ENCODE measurements around the gene UGT1A3.
A peak's percentile ranks its signal among the peaks of the same experiment; 100 is the strongest.

Gene UGT1A3

DNA sequence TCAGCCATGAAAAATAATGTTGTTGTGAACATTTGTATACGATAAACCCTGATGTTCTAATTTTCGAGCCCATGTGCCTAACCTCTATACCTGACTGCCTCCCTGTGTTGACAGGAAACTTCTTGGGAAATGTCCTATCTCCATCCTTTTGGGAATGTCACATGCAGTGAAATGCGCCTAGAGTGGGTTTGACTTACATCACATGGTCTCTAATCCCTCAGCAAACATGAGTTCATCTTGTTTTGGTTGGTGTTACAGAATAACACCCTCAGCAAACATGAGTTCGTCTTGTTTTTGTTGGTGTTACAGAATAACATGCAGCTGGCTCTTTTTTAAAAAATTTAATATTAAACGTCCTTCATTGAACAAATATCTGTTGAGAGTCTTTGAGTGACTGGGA is 40.5 kb upstream of the UGT1A3 start:
- H3K4me3 ChIP-seq (ENCODE audit: low read length) = no peak overlapping the region
- DNase-seq (ENCODE audit: low read depth) = no peak
- TF ChIP-seq, protein P1, sequence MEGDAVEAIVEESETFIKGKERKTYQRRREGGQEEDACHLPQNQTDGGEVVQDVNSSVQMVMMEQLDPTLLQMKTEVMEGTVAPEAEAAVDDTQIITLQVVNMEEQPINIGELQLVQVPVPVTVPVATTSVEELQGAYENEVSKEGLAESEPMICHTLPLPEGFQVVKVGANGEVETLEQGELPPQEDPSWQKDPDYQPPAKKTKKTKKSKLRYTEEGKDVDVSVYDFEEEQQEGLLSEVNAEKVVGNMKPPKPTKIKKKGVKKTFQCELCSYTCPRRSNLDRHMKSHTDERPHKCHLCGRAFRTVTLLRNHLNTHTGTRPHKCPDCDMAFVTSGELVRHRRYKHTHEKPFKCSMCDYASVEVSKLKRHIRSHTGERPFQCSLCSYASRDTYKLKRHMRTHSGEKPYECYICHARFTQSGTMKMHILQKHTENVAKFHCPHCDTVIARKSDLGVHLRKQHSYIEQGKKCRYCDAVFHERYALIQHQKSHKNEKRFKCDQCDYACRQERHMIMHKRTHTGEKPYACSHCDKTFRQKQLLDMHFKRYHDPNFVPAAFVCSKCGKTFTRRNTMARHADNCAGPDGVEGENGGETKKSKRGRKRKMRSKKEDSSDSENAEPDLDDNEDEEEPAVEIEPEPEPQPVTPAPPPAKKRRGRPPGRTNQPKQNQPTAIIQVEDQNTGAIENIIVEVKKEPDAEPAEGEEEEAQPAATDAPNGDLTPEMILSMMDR (IDR thresholded peaks at IDR 0.05; ENCODE audit: insufficient read depth, low read depth, low read length, missing control alignments) = no peak

DNA sequence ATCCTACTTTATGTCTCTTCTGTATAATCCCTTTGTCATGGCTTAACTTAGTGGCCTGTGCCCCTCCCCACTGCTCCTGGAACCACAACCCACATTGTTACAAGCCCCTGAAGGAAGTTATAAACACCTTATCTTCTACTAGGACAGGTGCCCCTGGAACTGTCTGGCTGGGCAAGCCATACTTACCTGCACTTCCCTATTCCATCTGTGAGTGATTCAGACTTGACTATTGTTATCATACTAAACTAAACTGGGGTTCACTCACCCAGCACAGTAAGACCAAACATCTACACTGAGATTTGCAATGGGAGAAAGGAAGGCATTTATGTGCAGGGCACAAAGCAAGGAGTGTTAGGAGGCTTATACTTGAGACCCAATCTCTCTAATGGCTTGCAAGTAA is 39.8 kb upstream of the UGT1A3 start:
- H3K4me3 ChIP-seq (ENCODE audit: low read length) = no peak overlapping the region
- TF ChIP-seq, protein P1 (IDR thresholded peaks at IDR 0.05; ENCODE audit: insufficient read depth, low read depth, low read length, missing control alignments) = no peak
- peak; percentile 27 for DNase-seq (ENCODE audit: low read depth)

DNA sequence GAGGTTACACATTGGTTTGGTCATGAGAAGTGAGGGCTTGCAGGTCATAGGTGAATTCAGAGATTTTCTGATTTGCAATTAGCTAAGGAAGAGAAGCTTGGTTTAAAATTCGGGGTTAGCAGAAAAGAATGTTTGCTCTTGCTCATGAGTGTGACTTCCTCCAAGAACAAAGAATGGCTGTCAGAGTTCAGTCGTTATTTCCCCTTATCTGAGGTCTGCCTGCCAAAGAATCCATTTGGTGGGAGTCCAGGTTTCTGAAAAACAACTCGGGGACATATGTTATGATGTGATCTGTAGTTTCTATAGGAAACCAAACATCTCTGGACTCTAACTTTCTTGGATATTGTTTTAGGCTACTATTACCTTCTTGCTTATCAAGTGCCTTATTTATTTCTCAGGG is 39.3 kb upstream of the UGT1A3 start:
- DNase-seq (ENCODE audit: low read depth) = no peak
- no peak overlapping the region for H3K4me3 ChIP-seq (ENCODE audit: low read length)
- TF ChIP-seq, protein P1 (IDR thresholded peaks at IDR 0.05; ENCODE audit: insufficient read depth, low read depth, low read length, missing control alignments) = no peak

DNA sequence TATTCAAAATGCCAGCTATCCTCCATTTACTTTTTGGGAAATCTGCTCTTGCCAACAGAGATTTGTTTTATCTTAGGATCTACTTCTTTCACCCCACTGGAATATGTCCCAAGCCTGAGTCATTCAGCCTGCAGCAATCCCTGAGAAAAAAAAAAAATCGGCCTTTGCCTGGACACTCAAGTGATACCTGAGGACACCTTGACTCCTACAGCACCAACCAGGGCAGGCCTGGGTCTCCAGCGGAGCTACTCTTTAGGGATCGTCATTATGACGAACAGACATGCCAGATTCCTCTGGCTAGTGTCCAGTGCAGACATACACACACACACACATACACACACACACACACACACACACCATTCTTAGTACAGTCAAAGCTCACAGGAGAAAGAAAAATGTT is 38.4 kb upstream of the UGT1A3 start:
- DNase-seq (ENCODE audit: low read depth) = peak; percentile 88
- no peak overlapping the region for H3K4me3 ChIP-seq (ENCODE audit: low read length)
- TF ChIP-seq, protein P1 (IDR thresholded peaks at IDR 0.05; ENCODE audit: insufficient read depth, low read depth, low read length, missing control alignments) = no peak

DNA sequence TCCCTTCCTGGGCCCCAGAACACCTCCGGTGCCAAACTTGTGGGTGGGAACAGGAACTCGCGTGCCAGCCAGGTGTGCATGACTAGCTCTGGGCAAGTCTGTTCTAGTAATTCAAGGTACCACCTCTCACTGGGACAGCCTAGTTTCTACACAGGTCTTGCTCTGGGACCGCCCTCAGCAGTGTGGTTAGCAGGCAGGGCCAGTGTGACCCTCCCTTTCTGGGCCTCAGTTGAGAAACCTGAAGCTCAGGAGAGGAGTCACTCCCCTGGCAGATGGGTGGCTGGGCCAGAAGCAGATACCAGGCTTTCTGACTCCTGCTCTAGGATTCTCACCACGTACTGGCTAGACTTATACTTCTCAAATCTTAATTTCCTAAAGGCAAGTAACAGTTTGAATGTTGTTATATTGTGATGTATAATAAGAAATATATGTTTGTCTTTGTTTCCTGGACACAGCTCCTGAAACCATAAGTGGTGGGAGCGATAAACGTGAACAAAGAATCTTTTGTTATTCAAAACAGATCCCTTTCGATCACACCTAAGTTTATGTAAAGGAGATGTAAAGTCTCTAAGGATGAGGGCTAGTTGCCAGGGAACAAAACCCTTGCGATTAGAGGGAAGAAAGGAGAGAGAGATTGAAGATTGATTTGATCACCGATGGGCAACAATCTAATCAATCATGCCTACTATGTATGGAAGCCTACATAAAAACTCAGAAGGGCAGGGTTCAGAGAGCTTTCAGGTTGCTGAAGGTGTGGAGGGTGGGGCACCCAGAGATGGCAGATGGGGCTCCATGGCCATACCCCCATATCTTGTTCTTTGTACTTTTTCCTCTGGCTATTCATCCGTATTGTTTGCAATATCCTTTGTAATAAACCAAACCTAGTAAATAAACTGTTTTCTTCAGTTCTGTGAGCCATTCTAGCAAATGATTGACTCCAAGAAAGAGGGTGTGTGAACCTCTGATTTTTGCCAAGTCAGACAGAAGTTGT is 37.1 kb upstream of the UGT1A3 start:
- peak overlapping the region; percentile 71 for H3K4me3 ChIP-seq (ENCODE audit: low read length)
- TF ChIP-seq, protein P1 (IDR thresholded peaks at IDR 0.05; ENCODE audit: insufficient read depth, low read depth, low read length, missing control alignments) = no peak
- DNase-seq (ENCODE audit: low read depth) = peak; percentile 100

DNA sequence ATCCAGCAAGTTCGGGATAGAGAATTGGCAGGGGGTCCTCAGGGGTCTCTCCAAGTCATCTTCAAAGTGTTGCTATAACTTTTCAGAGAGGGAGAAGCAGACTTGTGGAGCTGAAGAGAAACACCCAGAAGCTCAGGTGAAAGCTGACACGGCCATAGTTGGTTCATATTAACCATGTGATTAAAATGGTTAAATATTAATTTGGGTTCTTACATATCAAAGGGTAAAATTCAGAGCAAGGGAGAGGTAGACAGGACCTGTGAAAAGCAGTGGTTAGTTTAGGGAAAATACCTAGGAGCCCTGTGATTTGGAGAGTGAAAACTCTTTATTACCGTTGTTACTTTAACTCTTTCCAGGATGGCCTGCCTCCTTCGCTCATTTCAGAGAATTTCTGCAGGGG is 36.2 kb upstream of the UGT1A3 start, which contains the start of gene UGT1A6:
UGT1A6 (plus strand) TSS at position 243 of the 400 bp plus-strand sequence; CDS start at position 358, 115 bp downstream.
- no peak for DNase-seq (ENCODE audit: low read depth)
- TF ChIP-seq, protein P1 (IDR thresholded peaks at IDR 0.05; ENCODE audit: insufficient read depth, low read depth, low read length, missing control alignments) = no peak
- H3K4me3 ChIP-seq (ENCODE audit: low read length) = peak within 1 kb of the TSS; percentile 71
